Endodermal cell (in vitro differentiated cells): Measurements from ENCODE around the gene FAAP20. TPM values are rescaled to one million over a fixed set of nuclear protein-coding genes. Genes with fewer than 3 reads are reported as not detected.

Source experiments
- DNase-seq: peaks from one replicate; pipeline ENCODE4 v3.0.0-alpha.2; 2017
- H3K27ac ChIP-seq: 2 replicates; pipeline ENCODE4 v1.5.1; 2013; ENCODE audit warnings: mild to moderate bottlenecking, low read depth, low read length, moderate library complexity
- H3K27me3 ChIP-seq: 2 replicates; pipeline ENCODE4 v1.6.1; 2013; ENCODE audit warnings: mild to moderate bottlenecking, low read length, moderate library complexity; ENCODE audit not compliant: insufficient read depth, control insufficient read depth, poor library complexity, severe bottlenecking
- H3K36me3 ChIP-seq: 2 replicates; pipeline ENCODE4 v1.7.0; 2013; ENCODE audit warnings: mild to moderate bottlenecking, low read length, moderate library complexity; ENCODE audit not compliant: control insufficient read depth, insufficient read depth
- H3K4me1 ChIP-seq: one replicate; pipeline ENCODE4 v1.7.0; 2013; ENCODE audit warnings: low read length; ENCODE audit not compliant: control insufficient read depth, insufficient read depth
- H3K4me3 ChIP-seq: 2 replicates; pipeline ENCODE4 v1.5.1; 2013; ENCODE audit warnings: mild to moderate bottlenecking, low read length, moderate library complexity
- H3K9ac ChIP-seq: 2 replicates; pipeline ENCODE4 v1.6.1; 2013; ENCODE audit warnings: mild to moderate bottlenecking, low read length, moderate library complexity; ENCODE audit not compliant: poor library complexity, severe bottlenecking; ENCODE audit errors: extremely low read depth
- H3K9me3 ChIP-seq: 2 replicates; pipeline ENCODE4 v1.6.1; 2013; ENCODE audit warnings: mild to moderate bottlenecking, low read length, moderate library complexity; ENCODE audit not compliant: control insufficient read depth
- H3K27ac Mint-ChIP-seq: 2 replicates; pipeline ENCODE4 v1.8.0; 2020; ENCODE audit warnings: mixed read lengths
- H3K27me3 Mint-ChIP-seq: 2 replicates; pipeline ENCODE4 v1.8.0; 2021; ENCODE audit warnings: mild to moderate bottlenecking, mixed read lengths; ENCODE audit not compliant: insufficient read depth
- H3K36me3 Mint-ChIP-seq: 2 replicates; pipeline ENCODE4 v1.8.0; 2020; ENCODE audit warnings: low read depth, mixed read lengths
- H3K4me1 Mint-ChIP-seq: 2 replicates; pipeline ENCODE4 v1.8.0; 2020; ENCODE audit warnings: mixed read lengths
- H3K4me3 Mint-ChIP-seq: 2 replicates; pipeline ENCODE4 v1.8.0; 2020; ENCODE audit warnings: mild to moderate bottlenecking, moderate library complexity, mixed read lengths
- H3K9me3 Mint-ChIP-seq: 2 replicates; pipeline ENCODE4 v1.8.0; 2020; ENCODE audit warnings: mild to moderate bottlenecking, mixed read lengths
- CTCF ChIP-seq: fragments of 200-600 bp; sonication (generic); conservative IDR thresholded peaks from 2 replicates; pipeline ENCODE4 v1.5.0; 2021; ENCODE audit warnings: antibody characterized with exemption, mild to moderate bottlenecking
- WGBS, 2 experiments: methylation state at CpG; one replicate each; pipeline versions ENCODE4 v1.1.5 to v1.1.7; 2013; ENCODE audit warnings: missing lambda C conversion rate in 2 of 2, mixed read lengths in 1 of 2; ENCODE audit not compliant: insufficient coverage in 1 of 2, insufficient read length in 1 of 2; 5-methylcytosine and 5-hydroxymethylcytosine counted together
- total RNA-seq, 2 donors: library from RNA; stranded (reverse); fragmentation: NEBNext Ultra II Directional in 1 of 2; extraction: Animal tissue kit (Norgen Biotek cat#: 25700) in 1 of 2; gene quantifications; 2 replicates in 1 of 2; 3 replicates in 1 of 2; pipeline ENCODE4 v1.2.1, GENCODE V29; 2021

FAAP20 gene
- total RNA-seq, 2 donors from 2014 or later: 126 to 154 TPM

DNA sequence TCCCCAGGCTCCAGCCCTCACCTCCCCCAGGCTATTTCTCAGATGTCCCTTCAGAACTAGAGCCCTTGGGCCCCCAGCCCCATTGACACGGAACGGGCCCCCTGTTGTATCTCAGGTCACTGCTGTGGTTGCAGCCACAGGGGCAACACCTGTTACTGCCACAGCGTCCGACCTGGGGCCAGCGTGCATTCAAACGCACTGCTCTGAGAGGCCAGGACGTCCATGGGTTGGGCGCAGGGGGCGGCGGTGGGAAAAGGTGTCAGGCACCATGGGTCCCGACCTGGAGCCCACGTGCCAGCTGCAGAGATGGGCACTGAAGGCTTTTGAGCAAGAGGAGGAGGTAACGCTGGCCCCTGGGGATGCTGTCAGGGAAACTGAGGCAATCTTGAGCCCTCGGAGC is 13.3 kb downstream of the FAAP20 start:
- H3K27me3 Mint-ChIP-seq: no peaks in the 10 kb centered on the region
- H3K9me3 Mint-ChIP-seq: no peaks in the 10 kb centered on the region
- H3K36me3 Mint-ChIP-seq: peaks cover 56% of the 10 kb centered on the region
- no peak overlapping the region for H3K27ac Mint-ChIP-seq
- Histone ChIP-seq H3K4me1 (no peaks in the 10 kb centered on the region), H3K27ac (no peak overlapping the region), H3K27me3 (no peaks in the 10 kb centered on the region), H3K9me3 (no peaks in the 10 kb centered on the region), H3K36me3 (peaks cover 5% of the 10 kb centered on the region), H3K4me3 (no peak overlapping the region), H3K9ac (no peak overlapping the region)
- H3K4me1 Mint-ChIP-seq: no peaks in the 10 kb centered on the region
- no peak for TF ChIP-seq CTCF
- no peak for DNase-seq
- WGBS, 2 experiments: 94 to 99% methylated on average over 13 to 14 of the region's 14 CpGs
- no peak overlapping the region for H3K4me3 Mint-ChIP-seq

DNA sequence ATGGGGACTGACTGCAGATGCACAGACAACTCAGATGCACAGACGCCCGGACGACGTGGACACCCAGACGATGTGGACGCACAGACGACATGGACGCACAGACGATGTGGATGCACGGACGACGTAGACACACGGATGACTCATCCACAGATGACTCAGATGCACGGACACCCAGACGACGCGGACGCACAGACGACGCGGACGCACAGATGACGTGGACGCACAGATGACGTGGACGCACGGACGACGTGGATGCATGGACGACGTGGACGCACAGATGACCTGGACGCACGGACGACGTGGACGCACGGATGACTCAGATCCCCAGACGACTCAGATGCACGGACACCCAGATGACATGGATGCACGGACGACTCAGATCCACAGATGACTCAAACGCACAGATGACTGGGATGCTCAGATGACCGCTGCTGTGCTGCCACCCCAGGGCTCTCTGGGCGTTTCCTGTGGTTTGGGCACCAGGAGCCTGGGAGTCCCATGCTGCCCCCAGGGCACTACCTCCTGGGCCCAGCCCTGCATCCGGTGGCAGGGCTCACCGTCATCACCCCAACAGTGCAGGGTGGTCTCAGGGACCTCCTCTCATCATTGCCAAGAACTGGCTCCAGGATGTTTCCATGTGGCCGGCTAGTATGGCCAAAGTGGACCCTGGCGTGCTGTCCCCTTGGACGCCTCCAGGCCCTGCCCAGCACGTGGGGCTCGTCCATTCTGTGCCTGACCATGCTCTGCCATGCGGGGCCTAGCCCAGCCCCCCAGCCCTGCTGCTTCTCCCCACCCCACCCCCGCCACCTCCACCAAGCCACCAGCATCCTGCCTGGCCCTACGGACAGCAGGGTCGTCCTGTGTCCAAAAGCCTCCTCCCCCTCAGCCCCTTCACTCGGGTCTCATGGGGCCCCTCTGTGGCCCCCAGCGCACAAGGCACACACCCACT is 14.0 kb downstream of the FAAP20 start:
- peaks cover 59% of the 10 kb centered on the region for H3K36me3 Mint-ChIP-seq
- peaks cover 5% of the 10 kb centered on the region for H3K36me3 ChIP-seq
- H3K4me3 ChIP-seq: no peak overlapping the region
- H3K27ac ChIP-seq: no peak overlapping the region
- H3K4me3 Mint-ChIP-seq: no peak overlapping the region
- H3K27me3 Mint-ChIP-seq: no peaks in the 10 kb centered on the region
- no peak for DNase-seq
- WGBS, 2 experiments: 95 to 98% methylated on average over 48 to 57 of the region's 58 CpGs
- H3K4me1 ChIP-seq: no peaks in the 10 kb centered on the region
- H3K9me3 ChIP-seq: no peaks in the 10 kb centered on the region
- no peak overlapping the region for H3K9ac ChIP-seq
- no peaks in the 10 kb centered on the region for H3K27me3 ChIP-seq
- TF ChIP-seq CTCF: no peak
- H3K4me1 Mint-ChIP-seq: no peaks in the 10 kb centered on the region
- H3K27ac Mint-ChIP-seq: no peak overlapping the region
- no peaks in the 10 kb centered on the region for H3K9me3 Mint-ChIP-seq

- TF ChIP-seq CTCF: no peak
- H3K27me3 ChIP-seq: no peaks in the 10 kb centered on the region
- peak; percentile 60 for DNase-seq
- Mint-ChIP-seq H3K9me3 (no peaks in the 10 kb centered on the region), H3K27ac (no peak overlapping the region), H3K4me1 (no peaks in the 10 kb centered on the region), H3K4me3 (no peak overlapping the region), H3K36me3 (peaks cover 56% of the 10 kb centered on the region), H3K27me3 (no peaks in the 10 kb centered on the region)
- no peaks in the 10 kb centered on the region for H3K9me3 ChIP-seq
- peaks cover 10% of the 10 kb centered on the region for H3K36me3 ChIP-seq
- no peaks in the 10 kb centered on the region for H3K4me1 ChIP-seq
- H3K4me3 ChIP-seq: no peak overlapping the region
- H3K27ac ChIP-seq: no peak overlapping the region
- 89% methylated on average over 18 to 28 of the region's 28 CpGs for WGBS, 2 experiments
- no peak overlapping the region for H3K9ac ChIP-seq
These were observed 15.1 kb downstream of the FAAP20 start for GRCh38 chr1:2179283-2180013.
